ENCODE results near the gene UTF1. TPM values are rescaled to one million over a fixed set of nuclear protein-coding genes. Genes with fewer than 3 reads are reported as not detected.

The UTF1 gene
- total and polyA plus RNA-seq, 2 experiments from 2014 or later, result 12.2 to 51.4 TPM

- TF ChIP-seq, protein P1, sequence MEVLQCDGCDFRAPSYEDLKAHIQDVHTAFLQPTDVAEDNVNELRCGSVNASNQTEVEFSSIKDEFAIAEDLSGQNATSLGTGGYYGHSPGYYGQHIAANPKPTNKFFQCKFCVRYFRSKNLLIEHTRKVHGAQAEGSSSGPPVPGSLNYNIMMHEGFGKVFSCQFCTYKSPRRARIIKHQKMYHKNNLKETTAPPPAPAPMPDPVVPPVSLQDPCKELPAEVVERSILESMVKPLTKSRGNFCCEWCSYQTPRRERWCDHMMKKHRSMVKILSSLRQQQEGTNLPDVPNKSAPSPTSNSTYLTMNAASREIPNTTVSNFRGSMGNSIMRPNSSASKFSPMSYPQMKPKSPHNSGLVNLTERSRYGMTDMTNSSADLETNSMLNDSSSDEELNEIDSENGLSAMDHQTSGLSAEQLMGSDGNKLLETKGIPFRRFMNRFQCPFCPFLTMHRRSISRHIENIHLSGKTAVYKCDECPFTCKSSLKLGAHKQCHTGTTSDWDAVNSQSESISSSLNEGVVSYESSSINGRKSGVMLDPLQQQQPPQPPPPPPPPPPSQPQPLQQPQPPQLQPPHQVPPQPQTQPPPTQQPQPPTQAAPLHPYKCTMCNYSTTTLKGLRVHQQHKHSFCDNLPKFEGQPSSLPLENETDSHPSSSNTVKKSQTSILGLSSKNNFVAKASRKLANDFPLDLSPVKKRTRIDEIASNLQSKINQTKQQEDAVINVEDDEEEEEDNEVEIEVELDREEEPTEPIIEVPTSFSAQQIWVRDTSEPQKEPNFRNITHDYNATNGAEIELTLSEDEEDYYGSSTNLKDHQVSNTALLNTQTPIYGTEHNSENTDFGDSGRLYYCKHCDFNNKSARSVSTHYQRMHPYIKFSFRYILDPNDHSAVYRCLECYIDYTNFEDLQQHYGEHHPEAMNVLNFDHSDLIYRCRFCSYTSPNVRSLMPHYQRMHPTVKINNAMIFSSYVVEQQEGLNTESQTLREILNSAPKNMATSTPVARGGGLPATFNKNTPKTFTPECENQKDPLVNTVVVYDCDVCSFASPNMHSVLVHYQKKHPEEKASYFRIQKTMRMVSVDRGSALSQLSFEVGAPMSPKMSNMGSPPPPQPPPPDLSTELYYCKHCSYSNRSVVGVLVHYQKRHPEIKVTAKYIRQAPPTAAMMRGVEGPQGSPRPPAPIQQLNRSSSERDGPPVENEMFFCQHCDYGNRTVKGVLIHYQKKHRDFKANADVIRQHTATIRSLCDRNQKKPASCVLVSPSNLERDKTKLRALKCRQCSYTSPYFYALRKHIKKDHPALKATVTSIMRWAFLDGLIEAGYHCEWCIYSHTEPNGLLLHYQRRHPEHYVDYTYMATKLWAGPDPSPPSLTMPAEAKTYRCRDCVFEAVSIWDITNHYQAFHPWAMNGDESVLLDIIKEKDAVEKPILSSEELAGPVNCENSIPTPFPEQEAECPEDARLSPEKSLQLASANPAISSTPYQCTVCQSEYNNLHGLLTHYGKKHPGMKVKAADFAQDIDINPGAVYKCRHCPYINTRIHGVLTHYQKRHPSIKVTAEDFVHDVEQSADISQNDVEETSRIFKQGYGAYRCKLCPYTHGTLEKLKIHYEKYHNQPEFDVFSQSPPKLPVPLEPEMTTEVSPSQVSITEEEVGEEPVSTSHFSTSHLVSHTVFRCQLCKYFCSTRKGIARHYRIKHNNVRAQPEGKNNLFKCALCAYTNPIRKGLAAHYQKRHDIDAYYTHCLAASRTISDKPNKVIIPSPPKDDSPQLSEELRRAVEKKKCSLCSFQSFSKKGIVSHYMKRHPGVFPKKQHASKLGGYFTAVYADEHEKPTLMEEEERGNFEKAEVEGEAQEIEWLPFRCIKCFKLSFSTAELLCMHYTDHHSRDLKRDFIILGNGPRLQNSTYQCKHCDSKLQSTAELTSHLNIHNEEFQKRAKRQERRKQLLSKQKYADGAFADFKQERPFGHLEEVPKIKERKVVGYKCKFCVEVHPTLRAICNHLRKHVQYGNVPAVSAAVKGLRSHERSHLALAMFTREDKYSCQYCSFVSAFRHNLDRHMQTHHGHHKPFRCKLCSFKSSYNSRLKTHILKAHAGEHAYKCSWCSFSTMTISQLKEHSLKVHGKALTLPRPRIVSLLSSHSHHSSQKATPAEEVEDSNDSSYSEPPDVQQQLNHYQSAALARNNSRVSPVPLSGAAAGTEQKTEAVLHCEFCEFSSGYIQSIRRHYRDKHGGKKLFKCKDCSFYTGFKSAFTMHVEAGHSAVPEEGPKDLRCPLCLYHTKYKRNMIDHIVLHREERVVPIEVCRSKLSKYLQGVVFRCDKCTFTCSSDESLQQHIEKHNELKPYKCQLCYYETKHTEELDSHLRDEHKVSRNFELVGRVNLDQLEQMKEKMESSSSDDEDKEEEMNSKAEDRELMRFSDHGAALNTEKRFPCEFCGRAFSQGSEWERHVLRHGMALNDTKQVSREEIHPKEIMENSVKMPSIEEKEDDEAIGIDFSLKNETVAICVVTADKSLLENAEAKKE (CRISPR knock-in tag; IDR thresholded peaks at IDR 0.05), result no peak
- no peak for TF ChIP-seq CTCF (conservative IDR thresholded peaks at IDR 0.05; ENCODE audit: low read depth in 2 of 2)
Measured at GRCh38 chr10:133246236-133246626, 16.2 kb downstream of the UTF1 start (continued).

DNA sequence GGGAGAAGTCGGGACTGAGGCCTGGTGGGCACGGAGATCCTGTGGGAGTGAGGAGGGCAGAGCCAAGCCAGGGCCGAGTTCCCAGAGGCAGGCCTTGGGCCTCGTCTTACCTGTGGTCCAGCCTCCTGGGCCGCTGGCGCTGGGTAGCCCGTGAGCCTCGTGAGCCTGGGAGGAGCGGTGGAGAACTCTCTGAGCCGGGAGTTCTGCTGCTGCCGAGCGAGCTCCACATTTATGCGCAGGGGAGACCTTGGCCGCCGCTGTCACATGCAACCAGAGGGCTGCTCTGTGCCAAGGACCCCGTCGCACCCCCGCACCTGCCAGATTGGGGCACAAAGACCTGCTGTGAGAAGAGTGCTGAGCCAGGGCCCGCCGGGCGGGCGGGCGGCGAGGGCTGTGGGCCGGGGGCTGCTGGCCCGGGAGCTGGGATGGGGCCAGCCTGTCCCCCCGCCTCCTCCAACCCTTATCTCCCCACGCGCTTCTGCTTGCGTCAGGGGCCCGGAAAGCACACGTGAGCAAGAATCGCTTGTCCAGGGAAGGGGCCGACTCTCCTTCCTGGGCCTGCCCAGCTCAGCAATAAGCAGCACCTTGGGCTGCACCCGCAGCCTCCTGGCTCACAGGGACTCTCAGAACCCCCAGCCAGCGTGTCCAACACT lies 17.8 kb downstream of the UTF1 start:
- no peaks in the 10 kb centered on the region for H3F3A ChIP-seq (replicated peaks; ENCODE audit: low read depth)
- Mint-ChIP-seq H3K27me3 (ENCODE audit: insufficient read depth, low read depth, poor library complexity) (peaks cover 18% of the 10 kb centered on the region), H3K36me3 (ENCODE audit: low read depth) (no peaks in the 10 kb centered on the region), H3K4me3 (no peak overlapping the region), H3K9me3 (no peaks in the 10 kb centered on the region), H3K27ac (no peak overlapping the region), H3K4me1 (peaks cover 19% of the 10 kb centered on the region)
- peaks cover 11% of the 10 kb centered on the region; the same call in 1 of the 2 replicates for H3K4me1 ChIP-seq (ENCODE audit: insufficient read depth)
- peak overlapping the region; percentile 52; the same call in 1 of the 2 replicates for H2AFZ ChIP-seq
- TF ChIP-seq STAT1 (IDR thresholded peaks at IDR 0.05; ENCODE audit: unreplicated experiment) (no peak), EZH2phosphoT487 (IDR thresholded peaks at IDR 0.05; ENCODE audit: unreplicated experiment) (no peak), NANOG (IDR thresholded peaks at IDR 0.05; ENCODE audit: borderline replicate concordance) (no peak), CTCF (conservative IDR thresholded peaks at IDR 0.05; ENCODE audit: low read depth in 2 of 2) (no peak)
- TF ChIP-seq, protein P2, sequence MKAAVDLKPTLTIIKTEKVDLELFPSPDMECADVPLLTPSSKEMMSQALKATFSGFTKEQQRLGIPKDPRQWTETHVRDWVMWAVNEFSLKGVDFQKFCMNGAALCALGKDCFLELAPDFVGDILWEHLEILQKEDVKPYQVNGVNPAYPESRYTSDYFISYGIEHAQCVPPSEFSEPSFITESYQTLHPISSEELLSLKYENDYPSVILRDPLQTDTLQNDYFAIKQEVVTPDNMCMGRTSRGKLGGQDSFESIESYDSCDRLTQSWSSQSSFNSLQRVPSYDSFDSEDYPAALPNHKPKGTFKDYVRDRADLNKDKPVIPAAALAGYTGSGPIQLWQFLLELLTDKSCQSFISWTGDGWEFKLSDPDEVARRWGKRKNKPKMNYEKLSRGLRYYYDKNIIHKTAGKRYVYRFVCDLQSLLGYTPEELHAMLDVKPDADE (IDR thresholded peaks at IDR 0.05), result no peak
- no peaks in the 10 kb centered on the region for H3K36me3 ChIP-seq (ENCODE audit: insufficient read depth)
- H3K4me3 ChIP-seq, result no peak overlapping the region
- no peak overlapping the region for H3K27ac ChIP-seq (ENCODE audit: low read depth)
- no peak overlapping the region; the same call in 1 of the 2 replicates for H3K4me2 ChIP-seq
- no peaks in the 10 kb centered on the region for H3K79me2 ChIP-seq (replicated peaks; ENCODE audit: insufficient read depth)
- no peaks in the 10 kb centered on the region for H4K20me1 ChIP-seq (replicated peaks; ENCODE audit: insufficient read depth)
- DNase-seq (ENCODE audit: low spot score), result no peak
- no peaks in the 10 kb centered on the region for H3K27me3 ChIP-seq (ENCODE audit: insufficient read depth)
- no peaks in the 10 kb centered on the region for H3K9me2 ChIP-seq (ENCODE audit: insufficient read depth)
- ATAC-seq, result peak; percentile 21

Measured in GM23338 (cell line).